Measurements from ENCODE around the gene LONP1. TPM values are rescaled to one million over a fixed set of nuclear protein-coding genes. Genes with fewer than 3 reads are reported as not detected.
"Not testable (repeated sequence)": the region's sequence is repeated elsewhere in the genome, so short reads cannot be mapped to it uniquely, and the experiment has no call there.

LONP1 gene
- polyA plus RNA-seq, 1 experiment = 77.4 TPM

GRCh38 chr19:5751709-5752108 lies 31.8 kb upstream of the LONP1 start:
- CTCF ChIA-PET = interaction anchor here (0.6 kb wide), 1 partner anchor 525 kb away, joined by 3 read pairs; no protein-coding TSS in a partner anchor
- no peak for TF ChIP-seq CTCF (IDR thresholded peaks at IDR 0.05; ENCODE audit: insufficient read depth, low read depth, low read length)
- Histone ChIP-seq H3K36me3 (ENCODE audit: control insufficient read depth, insufficient read depth, low read length) (no peaks in the 10 kb centered on the region), H3K4me3 (ENCODE audit: low read depth, low read length) (no peak overlapping the region), H3K27me3 (ENCODE audit: control insufficient read depth, insufficient read depth, low read length) (no peaks in the 10 kb centered on the region)
- DNase-seq (ENCODE audit: low read depth) = no peak
- POLR2A ChIA-PET = no interaction called here

DNA sequence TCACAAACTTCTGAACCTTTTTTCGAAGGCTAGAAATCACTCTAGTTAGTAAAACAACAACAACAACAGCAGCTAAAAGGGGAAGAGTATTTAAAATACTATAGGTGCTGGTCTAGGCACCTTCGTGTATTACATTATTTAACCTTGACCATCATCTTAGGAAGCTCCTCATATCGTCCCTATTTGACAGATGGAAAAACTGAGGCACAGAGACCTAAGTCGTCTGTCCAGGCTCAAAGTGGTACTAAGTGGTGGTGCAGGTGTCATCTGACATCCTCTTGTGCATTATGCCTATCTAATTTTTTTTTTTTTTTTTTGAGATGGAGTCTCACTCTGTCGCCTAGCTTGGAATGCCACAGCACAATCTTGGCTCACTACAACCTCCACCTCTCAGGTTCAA lies 29.6 kb upstream of the LONP1 start:
- no peak for DNase-seq (ENCODE audit: low read depth)
- TF ChIP-seq CTCF (IDR thresholded peaks at IDR 0.05; ENCODE audit: insufficient read depth, low read depth, low read length) = no peak
- ChIA-PET CTCF (no interaction called here), POLR2A (no interaction called here)
- Histone ChIP-seq H3K36me3 (ENCODE audit: control insufficient read depth, insufficient read depth, low read length) (no peaks in the 10 kb centered on the region), H3K4me3 (ENCODE audit: low read depth, low read length) (no peak overlapping the region), H3K27me3 (ENCODE audit: control insufficient read depth, insufficient read depth, low read length) (no peaks in the 10 kb centered on the region)

- CTCF ChIA-PET; H3K36me3 ChIP-seq (ENCODE audit: control insufficient read depth, insufficient read depth, low read length); DNase-seq (ENCODE audit: low read depth); H3K4me3 ChIP-seq (ENCODE audit: low read depth, low read length); H3K27me3 ChIP-seq (ENCODE audit: control insufficient read depth, insufficient read depth, low read length); POLR2A ChIA-PET: not testable (repeated sequence)
These were observed 29.0 kb upstream of the LONP1 start for GRCh38 chr19:5748920-5749319.

DNA sequence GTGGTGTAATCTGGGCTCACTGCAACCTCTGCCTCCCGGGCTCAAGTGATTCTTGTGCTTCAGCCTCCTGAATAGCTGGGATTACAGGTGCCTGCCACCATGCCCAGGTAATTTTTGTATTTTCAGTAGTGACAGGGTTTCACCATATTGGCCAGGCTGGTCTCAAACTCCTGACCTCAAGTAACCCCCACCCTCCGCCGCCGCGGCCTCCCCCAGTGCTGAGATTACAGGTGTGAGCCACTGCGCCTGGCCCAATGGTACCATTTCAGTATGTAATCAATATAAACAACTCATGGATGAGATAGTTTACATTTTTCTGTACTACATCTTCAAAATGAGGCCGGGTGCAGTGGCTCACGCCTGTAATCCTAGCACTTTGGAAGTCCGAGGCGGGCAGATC lies 25.1 kb upstream of the LONP1 start:
- H3K27me3 ChIP-seq (ENCODE audit: control insufficient read depth, insufficient read depth, low read length); DNase-seq (ENCODE audit: low read depth); H3K4me3 ChIP-seq (ENCODE audit: low read depth, low read length); POLR2A ChIA-PET; H3K36me3 ChIP-seq (ENCODE audit: control insufficient read depth, insufficient read depth, low read length): not testable (repeated sequence)
- CTCF ChIA-PET = interaction anchor here (1.0 kb wide), 1 partner anchor 29 kb away, joined by 3 read pairs; no protein-coding TSS in a partner anchor

DNA sequence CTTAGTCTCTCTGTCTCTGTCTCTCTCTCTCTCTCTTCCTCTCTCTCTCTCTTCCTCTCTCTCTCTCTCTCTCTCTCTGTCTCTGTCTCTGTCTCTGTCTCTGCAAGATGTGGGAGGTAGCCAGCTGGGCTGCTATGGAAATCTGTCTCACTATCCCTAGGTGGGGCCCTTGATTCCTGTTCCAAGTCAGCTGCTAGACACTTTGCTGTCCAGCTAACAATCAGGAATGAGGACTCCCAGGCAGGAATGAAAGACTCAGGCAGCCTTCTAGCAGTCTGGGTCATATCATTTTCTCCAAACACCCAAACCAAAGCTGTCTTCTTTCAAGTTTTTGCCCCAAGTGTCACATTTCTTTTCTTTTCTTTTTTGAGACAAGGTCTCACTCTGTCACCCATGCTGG lies 23.7 kb upstream of the LONP1 start:
- no peaks in the 10 kb centered on the region for H3K27me3 ChIP-seq (ENCODE audit: control insufficient read depth, insufficient read depth, low read length)
- no peak for TF ChIP-seq CTCF (IDR thresholded peaks at IDR 0.05; ENCODE audit: insufficient read depth, low read depth, low read length)
- no peak overlapping the region for H3K4me3 ChIP-seq (ENCODE audit: low read depth, low read length)
- ChIA-PET CTCF (no interaction called here), POLR2A (no interaction called here)
- no peak for DNase-seq (ENCODE audit: low read depth)
- no peaks in the 10 kb centered on the region for H3K36me3 ChIP-seq (ENCODE audit: control insufficient read depth, insufficient read depth, low read length)

DNA sequence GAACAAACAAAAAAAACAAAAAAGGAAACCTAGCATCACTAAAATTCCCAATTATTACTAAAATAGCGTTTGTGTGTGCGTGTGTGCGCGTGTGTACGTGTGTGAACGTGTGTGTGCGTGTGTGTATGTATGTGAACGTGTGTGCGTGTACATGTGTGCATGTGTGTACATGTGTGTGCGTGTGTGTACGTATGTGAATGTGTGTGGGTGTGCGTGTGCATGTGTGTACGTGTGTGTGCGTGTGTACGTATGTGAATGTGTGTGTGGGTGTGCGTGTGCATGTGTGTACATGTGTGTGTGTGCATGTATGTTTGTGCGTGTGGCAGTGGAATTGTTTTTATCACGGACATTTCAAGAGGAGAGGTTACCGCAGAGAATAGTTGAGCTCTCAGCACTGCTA lies 22.1 kb upstream of the LONP1 start:
- TF ChIP-seq CTCF (IDR thresholded peaks at IDR 0.05; ENCODE audit: insufficient read depth, low read depth, low read length) = no peak
- Histone ChIP-seq H3K36me3 (ENCODE audit: control insufficient read depth, insufficient read depth, low read length) (no peaks in the 10 kb centered on the region), H3K4me3 (ENCODE audit: low read depth, low read length) (no peak overlapping the region), H3K27me3 (ENCODE audit: control insufficient read depth, insufficient read depth, low read length) (no peaks in the 10 kb centered on the region)
- no peak for DNase-seq (ENCODE audit: low read depth)
- POLR2A ChIA-PET = no interaction called here
- CTCF ChIA-PET = interaction anchor here (2.0 kb wide), 1 partner anchor 21 kb away, joined by 7 read pairs; the partner anchor contains the start of genes CATSPERD and LONP1

Measured in BJ (cell line).